ENCODE results near the gene TRA2B.

DNA sequence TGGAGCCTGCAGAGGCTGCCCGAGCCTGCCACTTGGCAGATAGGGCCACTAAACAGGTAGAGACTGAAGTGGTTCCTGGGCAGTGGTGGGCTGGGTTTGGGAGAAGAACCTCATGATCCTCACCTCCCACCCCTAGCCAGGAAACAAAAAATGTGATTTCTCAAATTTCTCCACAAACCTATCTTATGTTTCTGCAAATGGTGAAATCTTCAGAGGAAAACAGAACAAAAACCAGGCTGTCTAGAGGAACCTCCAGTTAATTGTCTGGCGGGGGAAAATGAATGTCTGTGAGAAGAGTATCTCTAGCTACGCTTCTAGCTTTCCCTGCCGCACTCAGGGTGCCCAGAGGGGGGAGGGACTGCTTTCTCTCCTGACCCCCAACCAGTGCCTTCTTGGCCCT, 55.9 kb downstream of the TRA2B start:
- no peak for TF ChIP-seq POLR2A (IDR thresholded peaks at IDR 0.05)
- no peak for TF ChIP-seq POLR2AphosphoS5 (IDR thresholded peaks at IDR 0.05)
- TF ChIP-seq CTCF (IDR thresholded peaks at IDR 0.05) = no peak
